Kidney (tissue), 14 donors: ENCODE results near the gene NKD2. TPM values are rescaled to one million over a fixed set of nuclear protein-coding genes. Genes with fewer than 3 reads are reported as not detected.

Source experiments
- DNase-seq, 5 donors: peaks; one replicate each; pipeline ENCODE4 v3.0.0-alpha.2; 2013 to 2020
- FAIRE-seq: peaks from 2 replicates; lab custom pipeline; 2012; peaks lifted over from hg19 to GRCh38; lab: Jason Lieb, UNC
- H3K27ac ChIP-seq, 2 donors: one replicate each; pipeline ENCODE4 v1.7.0; 2013; ENCODE audit warnings: low read depth in 2 of 2, low read length in 2 of 2, inconsistent platforms in 1 of 2
- H3K27me3 ChIP-seq: one replicate; pipeline ENCODE4 v1.7.1; 2013; ENCODE audit warnings: low read length, inconsistent platforms; ENCODE audit not compliant: control insufficient read depth, insufficient read depth
- H3K36me3 ChIP-seq, 3 donors: one replicate each; pipeline versions ENCODE4 v1.7.0 to v1.7.1; 2013; ENCODE audit warnings: low read length in 3 of 3, control low read depth in 1 of 3, inconsistent platforms in 1 of 3; ENCODE audit not compliant: insufficient read depth in 3 of 3, control insufficient read depth in 2 of 3
- H3K4me1 ChIP-seq, 3 donors: one replicate each; pipeline versions ENCODE4 v1.7.0 to v1.7.1; 2013; ENCODE audit warnings: low read length in 3 of 3, inconsistent platforms in 1 of 3, low read depth in 1 of 3; ENCODE audit not compliant: control insufficient read depth in 2 of 3, insufficient read depth in 2 of 3
- H3K4me3 ChIP-seq, 3 donors: one replicate each; pipeline versions ENCODE4 v1.7.0 to v1.8.1; 2013; ENCODE audit warnings: low read length in 3 of 3, control low read depth in 1 of 3, inconsistent platforms in 1 of 3
- H3K9ac ChIP-seq, 3 donors: one replicate each; pipeline versions ENCODE4 v1.7.0 to v1.7.1; 2013; ENCODE audit warnings: low read length in 3 of 3, control low read depth in 1 of 3, inconsistent platforms in 1 of 3
- H3K9me3 ChIP-seq, 3 donors: one replicate each; pipeline versions ENCODE4 v1.7.0 to v1.7.1; 2013; ENCODE audit warnings: low read length in 3 of 3, control low read depth in 1 of 3, inconsistent platforms in 1 of 3; ENCODE audit not compliant: control insufficient read depth in 2 of 3, insufficient read depth in 1 of 3
- CTCF ChIP-seq: IDR thresholded peaks from 3 replicates; pipeline ENCODE4 v1.5.1; 2012; ENCODE audit warnings: mild to moderate bottlenecking, moderate library complexity, borderline replicate concordance; ENCODE audit not compliant: insufficient read depth; ENCODE audit errors: extremely low read depth
- intact Hi-C: fragments of 100-400 bp; cut with DNase I; formaldehyde crosslinking; loops from one replicate; pipeline ENCODE4 v1.11.1; 2022
- polyA plus RNA-seq: library from polyadenylated mRNA; stranded (reverse); fragments of 350-450 nt; fragmentation: Illumina TruSeq; extraction: RNeasy Lipid Tissue Mini Kit (QIAGEN cat#74804); gene quantifications from one replicate; pipeline ENCODE4 v1.2.3, GENCODE V29; 2014; ENCODE audit warnings: low read depth, low replicate concordance; ENCODE audit not compliant: insufficient read depth
- total RNA-seq: library from RNA; stranded (reverse); fragmentation: NEBNext Ultra II Directional; extraction: Animal tissue kit (Norgen Biotek cat#: 25700); gene quantifications from one replicate; pipeline ENCODE4 v1.2.1, GENCODE V29; 2021
- donor health status: control.
- donor health status: control.
- donor health status: control.
- donor health status: control.
- donor health status: control.
- donor health status: DM: yes; HTN: yes; CAD: no.
- donor health status: Normal renal cell carcinoma (clear cell type).

NKD2 gene
- total and polyA plus RNA-seq, 2 donors from 2014 or later: 7.9 to 14.1 TPM

DNA sequence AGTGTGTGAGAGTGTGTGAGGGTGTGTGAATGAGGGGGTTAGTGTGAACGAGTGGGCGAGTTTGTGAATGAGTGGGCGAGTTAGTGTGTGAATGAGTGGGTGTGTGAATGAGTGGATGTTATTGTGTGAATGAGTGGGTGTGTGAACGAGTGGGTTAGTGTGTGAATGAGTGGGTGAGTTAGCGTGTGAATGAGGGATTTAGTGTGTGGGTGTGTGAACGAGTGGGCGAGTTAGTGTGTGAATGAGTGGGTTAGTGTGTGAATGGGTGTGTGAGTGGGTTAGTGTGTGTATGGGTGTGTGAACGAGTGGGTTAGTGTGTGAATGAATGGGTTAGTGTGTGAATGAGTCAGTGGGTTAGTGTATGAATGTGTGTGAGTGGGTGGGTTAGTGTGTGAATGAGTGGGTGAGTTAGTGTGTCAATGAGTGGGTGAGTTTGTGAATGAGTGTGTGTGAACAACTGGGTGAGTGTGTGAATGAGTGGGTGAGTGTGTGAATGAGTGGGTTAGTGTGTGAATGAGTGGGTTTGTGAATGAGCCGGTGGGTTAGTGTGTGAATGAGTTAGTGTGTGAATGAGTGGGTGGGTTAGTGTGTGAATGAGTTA, 37.5 kb downstream of the NKD2 start:
- FAIRE-seq (no peak), DNase-seq (no peak)
- H3K36me3 ChIP-seq: no peaks in the 10 kb centered on the region
- no peak overlapping the region for H3K9ac ChIP-seq
- no peaks in the 10 kb centered on the region for H3K4me1 ChIP-seq
- H3K4me3 ChIP-seq: no peak overlapping the region
- intact Hi-C loops: no loop called here
- no peak for TF ChIP-seq CTCF
- no peak overlapping the region for H3K27ac ChIP-seq
- no peaks in the 10 kb centered on the region for H3K27me3 ChIP-seq
- peaks cover 0 to 3% (median 0%) of the 10 kb centered on the region in 3 donors for H3K9me3 ChIP-seq

- H3K9ac ChIP-seq: no peak overlapping the region
- H3K4me1 ChIP-seq: no peaks in the 10 kb centered on the region
- H3K9me3 ChIP-seq: peaks cover 0 to 3% (median 0%) of the 10 kb centered on the region in 3 donors
- H3K36me3 ChIP-seq: peaks cover 0 to 9% (median 5%) of the 10 kb centered on the region in 3 donors
- FAIRE-seq: no peak
- intact Hi-C loops: no loop called here
- H3K27ac ChIP-seq: no peak overlapping the region
- H3K27me3 ChIP-seq: no peaks in the 10 kb centered on the region
- H3K4me3 ChIP-seq: no peak overlapping the region
- DNase-seq: no peak
- no peak for TF ChIP-seq CTCF
Measured at GRCh38 chr5:1047332-1047965, 38.8 kb downstream of the NKD2 start.

DNA sequence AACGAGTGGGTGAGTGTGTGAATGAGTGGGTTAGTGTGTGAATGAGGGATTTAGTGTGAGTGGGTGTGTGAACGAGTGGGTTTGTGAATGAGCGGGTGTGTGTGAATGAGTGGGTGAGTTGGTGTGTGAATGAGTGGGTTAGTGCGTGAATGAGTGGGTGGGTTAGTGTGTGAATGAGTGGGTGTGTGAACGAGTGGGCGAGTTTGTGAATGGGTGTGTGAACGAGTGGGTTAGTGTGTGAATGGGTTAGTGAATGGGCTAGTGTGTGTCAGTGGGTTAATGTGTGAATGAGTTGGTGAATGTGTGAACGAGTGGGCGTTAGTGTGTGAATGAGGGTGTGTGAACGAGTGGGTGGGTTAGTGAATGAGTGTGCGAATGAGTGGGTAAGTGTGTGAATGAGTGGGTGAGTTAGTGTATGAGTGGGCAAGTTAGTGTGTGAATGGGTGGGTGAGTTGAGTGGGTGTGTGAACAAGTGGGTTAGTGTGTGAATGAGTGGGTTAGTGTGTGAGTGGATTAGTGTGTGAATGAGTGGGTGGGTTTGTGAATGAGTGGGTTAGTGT, 39.6 kb downstream of the NKD2 start:
- DNase-seq (no peak), FAIRE-seq (no peak)
- TF ChIP-seq CTCF: no peak
- Histone ChIP-seq H3K27ac (no peak overlapping the region), H3K9me3 (peaks cover 0 to 3% (median 0%) of the 10 kb centered on the region in 3 donors), H3K27me3 (no peaks in the 10 kb centered on the region), H3K4me1 (no peaks in the 10 kb centered on the region), H3K36me3 (peaks cover 0 to 11% (median 9%) of the 10 kb centered on the region in 3 donors), H3K9ac (no peak overlapping the region), H3K4me3 (no peak overlapping the region)
- intact Hi-C loops: no loop called here
